Fibroblast of skin of right biceps (primary cell): Measurements from ENCODE around the gene AGAP1.

Experiments
- DNase-seq: peaks from one replicate; pipeline ENCODE4 v3.0.0-alpha.2; 2013

AGAP1 gene

GRCh38 chr2:236033462-236033861 lies 539.6 kb downstream of the AGAP1 start:
- no peak for DNase-seq

- DNase-seq = no peak
Measured at GRCh38 chr2:236034974-236035373, 541.1 kb downstream of the AGAP1 start.

- DNase-seq = no peak
Measured at GRCh38 chr2:236036045-236036444, 542.2 kb downstream of the AGAP1 start.

GRCh38 chr2:236038096-236038495 lies 544.3 kb downstream of the AGAP1 start:
- no peak for DNase-seq

- no peak for DNase-seq
Measured at GRCh38 chr2:236040600-236041328, 546.9 kb downstream of the AGAP1 start.

- DNase-seq = no peak
Measured at GRCh38 chr2:236041616-236042015, 547.8 kb downstream of the AGAP1 start.

- no peak for DNase-seq
Measured at GRCh38 chr2:236042087-236042486, 548.2 kb downstream of the AGAP1 start.

GRCh38 chr2:236044191-236044590 lies 550.3 kb downstream of the AGAP1 start:
- no peak for DNase-seq

GRCh38 chr2:236045251-236046235 lies 551.7 kb downstream of the AGAP1 start:
- no peak for DNase-seq

- DNase-seq = no peak
Measured at GRCh38 chr2:236046715-236047114, 552.9 kb downstream of the AGAP1 start.

- no peak for DNase-seq
Measured at GRCh38 chr2:236047176-236047575, 553.3 kb downstream of the AGAP1 start.

- no peak for DNase-seq
Measured at GRCh38 chr2:236047886-236048540, 554.2 kb downstream of the AGAP1 start.

GRCh38 chr2:236049981-236050380 lies 556.1 kb downstream of the AGAP1 start:
- DNase-seq = no peak

GRCh38 chr2:236051351-236051750 lies 557.5 kb downstream of the AGAP1 start:
- DNase-seq = no peak

GRCh38 chr2:236051806-236052205 lies 558.0 kb downstream of the AGAP1 start:
- DNase-seq = no peak

- DNase-seq = no peak
Measured at GRCh38 chr2:236052206-236052605, 558.4 kb downstream of the AGAP1 start.

- DNase-seq = no peak
Measured at GRCh38 chr2:236052926-236053821, 559.3 kb downstream of the AGAP1 start.

- DNase-seq = no peak
Measured at GRCh38 chr2:236054125-236054524, 560.3 kb downstream of the AGAP1 start.

- DNase-seq = no peak
Measured at GRCh38 chr2:236054621-236055305, 560.9 kb downstream of the AGAP1 start.

- no peak for DNase-seq
Measured at GRCh38 chr2:236055471-236055870, 561.6 kb downstream of the AGAP1 start.

GRCh38 chr2:236056141-236056540 lies 562.3 kb downstream of the AGAP1 start:
- no peak for DNase-seq

GRCh38 chr2:236057375-236057774 lies 563.5 kb downstream of the AGAP1 start:
- no peak for DNase-seq
